D721Med (cell line): ENCODE data around the gene PSME3IP1.

ENCODE experiments used
- DNase-seq: peaks from one replicate; pipeline ENCODE4 v3.0.0; 2011; ENCODE audit warnings: low spot score; ENCODE audit not compliant: insufficient read length
- FAIRE-seq: peaks from 2 replicates; lab custom pipeline; 2011; peaks lifted over from hg19 to GRCh38; lab: Jason Lieb, UNC
- CTCF ChIP-seq: IDR thresholded peaks from 2 replicates; pipeline ENCODE4 v1.5.1; 2012; ENCODE audit warnings: mild to moderate bottlenecking, control low read depth; ENCODE audit not compliant: insufficient read depth; ENCODE audit errors: missing control alignments

Gene PSME3IP1

DNA sequence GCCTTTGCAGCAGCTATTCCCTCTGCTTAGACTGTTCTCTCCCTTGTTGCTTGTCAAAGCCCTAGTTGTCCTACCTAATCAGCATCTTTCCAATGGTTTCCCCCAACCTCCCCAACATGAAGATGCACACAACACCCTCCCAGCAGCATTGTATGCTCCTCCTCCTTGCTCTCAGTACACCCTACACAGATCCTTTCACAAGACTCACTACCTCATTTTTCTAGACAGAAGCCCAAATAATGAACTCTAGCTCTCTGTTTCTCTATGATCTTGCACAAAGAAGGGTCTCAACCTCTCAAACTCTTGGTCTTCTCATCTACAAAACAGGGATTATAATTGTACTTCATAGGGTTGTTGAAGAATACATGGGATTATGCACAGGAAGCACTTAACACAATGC is 19.4 kb downstream of the PSME3IP1 start:
- FAIRE-seq (no peak), DNase-seq (no peak)
- TF ChIP-seq CTCF, result no peak

DNA sequence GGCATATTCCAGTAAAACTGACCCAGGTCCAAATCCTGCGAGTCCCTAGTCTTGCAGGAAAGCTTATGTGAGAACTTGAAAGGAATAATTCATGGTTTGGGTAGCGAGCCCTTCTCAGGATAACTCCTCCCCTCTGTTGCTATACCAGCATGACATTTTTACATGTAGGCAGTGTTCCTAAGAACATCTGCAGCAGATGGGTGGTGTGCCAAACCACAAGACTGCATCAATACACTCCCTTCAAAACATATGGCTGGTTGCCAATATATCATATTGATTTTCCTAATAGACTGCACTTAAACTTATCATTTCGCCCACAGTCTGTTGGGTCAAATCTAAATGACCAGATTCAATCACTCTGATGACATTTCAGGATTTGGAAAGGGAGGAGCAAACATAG is 19.9 kb downstream of the PSME3IP1 start:
- DNase-seq (no peak), FAIRE-seq (no peak)
- no peak for TF ChIP-seq CTCF

DNA sequence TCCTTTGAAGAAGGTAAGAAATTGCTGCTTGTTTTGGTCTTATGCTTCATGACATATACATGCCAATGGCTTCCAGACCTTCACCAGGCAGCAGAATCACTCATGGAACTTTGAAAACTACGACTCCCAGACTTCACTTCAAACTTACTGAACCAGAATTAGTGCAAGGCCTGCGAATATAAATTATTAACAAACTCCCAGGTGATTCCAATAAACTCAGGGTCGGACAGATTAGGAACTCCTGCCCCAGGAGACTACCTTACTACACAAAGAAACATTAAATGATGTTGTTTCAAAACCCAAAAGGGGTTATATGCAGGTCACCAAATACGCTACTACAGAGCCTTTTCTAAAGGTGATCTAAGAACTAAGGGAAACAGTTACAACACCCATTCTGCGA is 20.4 kb downstream of the PSME3IP1 start:
- TF ChIP-seq CTCF, result no peak
- FAIRE-seq (no peak), DNase-seq (no peak)

DNA sequence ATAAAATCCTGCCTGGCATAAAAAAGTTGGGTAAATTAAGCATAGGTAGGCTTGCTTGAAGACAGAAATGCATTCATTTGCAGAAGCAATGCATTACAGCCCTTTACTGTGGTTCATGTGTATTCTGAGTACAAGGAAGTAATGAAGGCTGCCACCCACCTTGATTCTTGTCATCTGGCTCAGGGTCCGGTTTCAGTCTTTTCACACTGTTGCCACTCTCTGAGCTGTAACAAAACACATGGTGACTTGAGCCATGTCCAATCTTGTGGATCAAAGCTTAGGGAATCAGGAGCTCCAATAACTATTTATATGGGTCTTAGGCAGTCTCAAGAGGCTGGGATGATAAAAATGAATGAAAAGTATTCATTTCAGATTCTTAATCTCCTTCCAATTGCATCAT is 22.0 kb downstream of the PSME3IP1 start:
- no peak for TF ChIP-seq CTCF
- DNase-seq (no peak), FAIRE-seq (no peak)

GRCh38 chr16:57159447-57159846 is 26.4 kb downstream of the PSME3IP1 start:
- no peak for FAIRE-seq
- no peak for TF ChIP-seq CTCF
- DNase-seq, result no peak

DNA sequence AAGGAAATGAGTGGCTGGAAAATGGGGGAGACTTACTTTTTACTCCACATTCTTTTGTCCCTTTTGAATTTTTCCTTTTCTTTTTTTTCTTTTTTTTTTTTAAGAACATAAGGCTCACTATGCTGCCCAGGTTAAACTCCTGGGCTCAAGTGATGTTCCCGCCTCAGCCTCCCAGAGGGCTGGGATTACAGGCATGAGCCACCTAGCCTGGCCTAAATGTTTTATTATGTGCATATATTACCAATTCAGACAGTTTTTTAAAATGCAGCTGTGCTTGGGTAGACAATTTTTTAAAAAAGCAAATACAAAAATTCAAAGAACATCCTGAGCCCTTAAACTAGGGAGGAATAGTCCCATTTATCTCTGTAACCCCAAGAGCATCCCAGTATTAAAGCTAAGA is 28.3 kb downstream of the PSME3IP1 start:
- FAIRE-seq, result no peak
- TF ChIP-seq CTCF, result no peak
- no peak for DNase-seq

GRCh38 chr16:57156351-57156703 is 29.5 kb downstream of the PSME3IP1 start:
- no peak for TF ChIP-seq CTCF
- DNase-seq (no peak), FAIRE-seq (no peak)
